Measurements from ENCODE around the gene IRAG1. TPM values are rescaled to one million over a fixed set of nuclear protein-coding genes. Genes with fewer than 3 reads are reported as not detected.

IRAG1 gene
- total RNA-seq, 1 donor from 2014 or later: not detected

GRCh38 chr11:10670099-10670498 is 23.5 kb downstream of the IRAG1 start:
- Mint-ChIP-seq H3K36me3 (ENCODE audit: low read depth) (no peaks in the 10 kb centered on the region), H3K27me3 (ENCODE audit: low read depth) (peaks cover 23% of the 10 kb centered on the region), H3K4me3 (ENCODE audit: low read depth) (no peak overlapping the region), H3K27ac (no peak overlapping the region), H3K9me3 (no peaks in the 10 kb centered on the region), H3K4me1 (ENCODE audit: low read depth) (no peaks in the 10 kb centered on the region)
- DNase-seq (ENCODE audit: low spot score): no peak
- intact Hi-C loops (cut with micrococcal nuclease): no loop called here

DNA sequence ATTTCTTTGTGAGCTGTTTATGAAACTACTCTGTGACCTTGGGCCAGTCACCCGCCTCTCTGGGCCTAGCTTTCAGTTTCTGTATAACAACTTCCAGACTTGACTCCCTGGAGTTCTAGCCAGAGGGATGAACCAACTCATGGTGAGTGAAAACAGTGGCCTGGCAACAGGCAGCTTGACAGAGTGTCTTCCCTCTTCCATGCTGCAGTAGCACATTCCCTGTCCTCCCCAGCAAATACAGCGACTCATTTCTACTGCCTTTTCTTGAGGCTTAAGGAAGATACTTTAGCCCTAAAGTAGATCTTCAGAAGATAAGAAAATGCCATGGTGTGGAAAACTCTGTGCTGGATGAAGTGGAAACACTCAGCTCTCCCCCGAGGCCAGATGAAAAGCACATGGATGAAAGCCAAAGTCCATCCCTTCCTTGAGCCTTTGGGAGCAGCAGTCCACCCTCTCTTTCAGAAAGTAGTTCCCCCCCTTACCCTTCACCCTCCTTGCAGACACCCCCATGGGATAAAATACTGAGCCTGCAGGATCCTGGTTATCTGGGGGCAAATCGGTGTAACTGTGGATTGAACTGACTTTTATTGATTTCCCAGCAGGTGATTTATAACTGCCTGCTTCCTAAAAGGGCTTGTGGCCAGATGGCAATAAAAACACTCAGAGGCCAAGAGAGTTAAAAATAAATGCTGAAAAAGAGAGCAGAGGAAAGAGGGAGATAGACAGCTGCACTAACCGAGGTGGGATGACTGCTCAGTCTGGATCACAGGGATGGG is 24.1 kb downstream of the IRAG1 start:
- intact Hi-C loops (cut with micrococcal nuclease): no loop called here
- Mint-ChIP-seq H3K9me3 (no peaks in the 10 kb centered on the region), H3K27ac (no peak overlapping the region), H3K4me1 (ENCODE audit: low read depth) (no peaks in the 10 kb centered on the region), H3K4me3 (ENCODE audit: low read depth) (no peak overlapping the region), H3K27me3 (ENCODE audit: low read depth) (peaks cover 20% of the 10 kb centered on the region), H3K36me3 (ENCODE audit: low read depth) (no peaks in the 10 kb centered on the region)
- no peak for DNase-seq (ENCODE audit: low spot score)

GRCh38 chr11:10667521-10667885 is 26.1 kb downstream of the IRAG1 start:
- Mint-ChIP-seq H3K4me1 (ENCODE audit: low read depth) (no peaks in the 10 kb centered on the region), H3K4me3 (ENCODE audit: low read depth) (no peak overlapping the region), H3K27ac (no peak overlapping the region), H3K9me3 (no peaks in the 10 kb centered on the region), H3K27me3 (ENCODE audit: low read depth) (peaks cover 12% of the 10 kb centered on the region), H3K36me3 (ENCODE audit: low read depth) (no peaks in the 10 kb centered on the region)
- DNase-seq (ENCODE audit: low spot score): no peak
- intact Hi-C loops (cut with micrococcal nuclease): no loop called here

- H3K4me1 Mint-ChIP-seq (ENCODE audit: low read depth): no peaks in the 10 kb centered on the region
- no peaks in the 10 kb centered on the region for H3K9me3 Mint-ChIP-seq
- H3K27ac Mint-ChIP-seq: no peak overlapping the region
- intact Hi-C loops (cut with micrococcal nuclease): no loop called here
- no peaks in the 10 kb centered on the region for H3K36me3 Mint-ChIP-seq (ENCODE audit: low read depth)
- H3K4me3 Mint-ChIP-seq (ENCODE audit: low read depth): no peak overlapping the region
- no peak for DNase-seq (ENCODE audit: low spot score)
- H3K27me3 Mint-ChIP-seq (ENCODE audit: low read depth): peaks cover 10% of the 10 kb centered on the region
These were observed 26.7 kb downstream of the IRAG1 start for GRCh38 chr11:10666556-10667520.

GRCh38 chr11:10664496-10664895 is 29.1 kb downstream of the IRAG1 start:
- no peak for DNase-seq (ENCODE audit: low spot score)
- Mint-ChIP-seq H3K4me3 (ENCODE audit: low read depth) (no peak overlapping the region), H3K27ac (no peak overlapping the region), H3K36me3 (ENCODE audit: low read depth) (no peaks in the 10 kb centered on the region), H3K9me3 (no peaks in the 10 kb centered on the region), H3K27me3 (ENCODE audit: low read depth) (peaks cover 2% of the 10 kb centered on the region), H3K4me1 (ENCODE audit: low read depth) (peaks cover 5% of the 10 kb centered on the region)
- intact Hi-C loops (cut with micrococcal nuclease): no loop called here

- Mint-ChIP-seq H3K9me3 (no peaks in the 10 kb centered on the region), H3K27ac (no peak overlapping the region), H3K4me3 (ENCODE audit: low read depth) (no peak overlapping the region), H3K27me3 (ENCODE audit: low read depth) (peaks cover 2% of the 10 kb centered on the region), H3K36me3 (ENCODE audit: low read depth) (no peaks in the 10 kb centered on the region), H3K4me1 (ENCODE audit: low read depth) (peaks cover 8% of the 10 kb centered on the region)
- no peak for DNase-seq (ENCODE audit: low spot score)
- intact Hi-C loops (cut with micrococcal nuclease): no loop called here
These were observed 29.6 kb downstream of the IRAG1 start for GRCh38 chr11:10663990-10664389.

GRCh38 chr11:10663365-10663764 is 30.2 kb downstream of the IRAG1 start:
- intact Hi-C loops (cut with micrococcal nuclease): no loop called here
- Mint-ChIP-seq H3K36me3 (ENCODE audit: low read depth) (no peaks in the 10 kb centered on the region), H3K9me3 (no peaks in the 10 kb centered on the region), H3K27ac (no peak overlapping the region), H3K27me3 (ENCODE audit: low read depth) (no peaks in the 10 kb centered on the region), H3K4me1 (ENCODE audit: low read depth) (peaks cover 12% of the 10 kb centered on the region), H3K4me3 (ENCODE audit: low read depth) (no peak overlapping the region)
- no peak for DNase-seq (ENCODE audit: low spot score)

DNA sequence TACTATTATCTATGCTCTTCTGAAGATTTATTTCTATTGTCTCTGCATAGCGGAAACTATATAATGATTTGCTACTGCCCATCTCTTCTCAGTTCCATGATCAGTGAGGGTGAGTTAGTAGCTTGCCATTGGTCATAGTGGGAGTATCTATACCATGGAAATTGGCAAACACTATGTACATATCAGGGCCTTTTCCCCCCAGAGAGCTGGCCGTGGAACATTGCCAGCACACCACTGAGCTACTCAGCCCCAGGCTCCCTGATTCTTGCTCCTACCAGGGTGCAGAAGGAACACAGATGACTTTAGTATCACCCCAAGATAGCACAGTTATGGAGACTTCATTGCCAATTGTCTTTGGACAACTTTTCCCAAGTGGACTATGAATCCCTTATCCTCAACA is 33.2 kb downstream of the IRAG1 start:
- Mint-ChIP-seq H3K4me3 (ENCODE audit: low read depth) (no peak overlapping the region), H3K4me1 (ENCODE audit: low read depth) (peaks cover 29% of the 10 kb centered on the region), H3K27ac (peak overlapping the region; percentile 12), H3K27me3 (ENCODE audit: low read depth) (no peaks in the 10 kb centered on the region), H3K9me3 (no peaks in the 10 kb centered on the region), H3K36me3 (ENCODE audit: low read depth) (no peaks in the 10 kb centered on the region)
- no peak for DNase-seq (ENCODE audit: low spot score)
- intact Hi-C loops (cut with micrococcal nuclease): no loop called here

DNA sequence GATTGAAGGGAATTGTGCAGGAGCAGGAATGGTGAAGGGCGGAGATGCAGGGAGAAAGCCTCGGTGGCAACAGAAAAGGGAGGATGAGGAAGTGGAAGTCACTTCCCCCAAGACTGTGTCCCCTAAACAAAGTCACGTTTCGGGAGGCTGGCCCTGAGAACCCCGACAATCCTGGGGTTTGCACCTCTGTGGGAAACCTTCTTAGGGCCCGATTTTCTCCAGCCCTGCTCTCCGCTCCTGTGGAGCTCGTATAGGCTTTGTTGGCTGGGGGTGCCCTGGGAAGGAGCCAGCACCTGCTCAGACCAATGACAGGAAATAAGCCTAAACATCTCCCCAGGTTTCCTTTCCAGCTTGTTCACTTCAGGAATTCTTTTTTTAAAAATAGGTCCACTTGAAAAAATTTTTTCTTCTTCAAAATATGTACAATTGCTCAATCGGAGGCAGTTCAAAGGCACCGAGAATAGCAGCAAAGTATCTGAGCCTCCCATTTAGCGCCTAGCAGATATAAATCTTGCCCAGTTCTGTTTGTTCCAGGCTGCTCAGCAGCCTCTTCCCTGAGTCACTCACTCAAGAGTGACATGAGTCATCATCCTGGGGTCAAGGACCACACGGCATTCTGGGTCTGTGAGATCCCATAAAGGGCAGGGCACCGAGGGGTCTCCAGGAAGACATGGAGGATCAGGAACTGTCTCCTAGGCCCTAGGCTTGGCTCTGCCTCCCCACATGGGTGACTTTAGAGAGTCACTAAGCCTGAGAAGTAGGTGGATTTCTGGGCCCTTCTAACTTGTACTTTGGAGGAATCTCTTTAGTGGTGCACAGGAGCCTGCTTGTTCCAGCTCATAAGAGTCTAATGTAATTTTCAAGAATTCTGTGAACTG is 34.0 kb downstream of the IRAG1 start:
- Mint-ChIP-seq H3K27ac (peak overlapping the region; percentile 57), H3K4me1 (ENCODE audit: low read depth) (peaks cover 31% of the 10 kb centered on the region), H3K36me3 (ENCODE audit: low read depth) (no peaks in the 10 kb centered on the region), H3K27me3 (ENCODE audit: low read depth) (no peaks in the 10 kb centered on the region), H3K9me3 (no peaks in the 10 kb centered on the region), H3K4me3 (ENCODE audit: low read depth) (no peak overlapping the region)
- DNase-seq (ENCODE audit: low spot score): no peak
- intact Hi-C loops (cut with micrococcal nuclease): loop anchor here (10.0 kb wide), 1 partner anchor 115 kb away; the partner anchor contains the start of gene RNF141

DNA sequence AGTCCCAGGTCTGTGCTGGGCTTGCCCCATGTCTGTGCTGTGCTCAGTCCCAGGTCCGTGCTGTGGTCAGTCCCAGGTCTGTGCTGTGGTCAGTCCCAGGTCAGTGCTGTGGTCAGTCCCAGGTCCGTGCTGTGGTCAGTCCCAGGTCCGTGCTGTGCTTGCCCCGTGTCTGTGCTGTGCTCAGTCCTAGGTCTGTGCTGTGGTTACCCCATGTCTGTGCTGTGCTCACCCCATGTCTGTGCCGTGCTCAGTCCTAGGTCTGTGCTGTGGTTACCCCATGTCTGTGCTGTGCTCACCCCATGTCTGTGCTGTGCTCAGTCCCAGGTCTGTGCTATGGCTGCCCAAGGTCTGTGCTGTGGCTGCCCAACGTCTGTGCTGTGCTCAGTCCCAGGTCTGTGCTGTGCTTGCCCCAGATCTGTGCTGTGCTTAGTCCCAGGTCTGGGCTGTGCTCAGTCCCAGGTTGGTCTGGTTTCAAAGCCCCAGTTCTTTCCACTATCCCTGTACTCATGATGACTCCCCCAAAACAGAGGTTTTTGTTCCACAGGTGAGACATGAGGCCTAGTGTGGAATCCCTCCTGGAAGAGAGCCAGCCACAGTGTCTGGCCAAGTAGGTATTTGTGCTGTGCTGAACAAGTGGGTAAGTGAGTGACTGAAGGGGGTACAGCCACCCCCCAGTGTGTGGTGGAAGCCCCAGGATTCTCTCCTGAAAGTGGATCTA is 34.8 kb downstream of the IRAG1 start:
- DNase-seq (ENCODE audit: low spot score): no peak
- Mint-ChIP-seq H3K27ac (peak overlapping the region; percentile 4), H3K36me3 (ENCODE audit: low read depth) (no peaks in the 10 kb centered on the region), H3K9me3 (no peaks in the 10 kb centered on the region), H3K27me3 (ENCODE audit: low read depth) (no peaks in the 10 kb centered on the region), H3K4me1 (ENCODE audit: low read depth) (peaks cover 31% of the 10 kb centered on the region), H3K4me3 (ENCODE audit: low read depth) (no peak overlapping the region)
- intact Hi-C loops (cut with micrococcal nuclease): loop anchor here (10.0 kb wide), 1 partner anchor 114 kb away; the partner anchor contains the start of gene RNF141

DNA sequence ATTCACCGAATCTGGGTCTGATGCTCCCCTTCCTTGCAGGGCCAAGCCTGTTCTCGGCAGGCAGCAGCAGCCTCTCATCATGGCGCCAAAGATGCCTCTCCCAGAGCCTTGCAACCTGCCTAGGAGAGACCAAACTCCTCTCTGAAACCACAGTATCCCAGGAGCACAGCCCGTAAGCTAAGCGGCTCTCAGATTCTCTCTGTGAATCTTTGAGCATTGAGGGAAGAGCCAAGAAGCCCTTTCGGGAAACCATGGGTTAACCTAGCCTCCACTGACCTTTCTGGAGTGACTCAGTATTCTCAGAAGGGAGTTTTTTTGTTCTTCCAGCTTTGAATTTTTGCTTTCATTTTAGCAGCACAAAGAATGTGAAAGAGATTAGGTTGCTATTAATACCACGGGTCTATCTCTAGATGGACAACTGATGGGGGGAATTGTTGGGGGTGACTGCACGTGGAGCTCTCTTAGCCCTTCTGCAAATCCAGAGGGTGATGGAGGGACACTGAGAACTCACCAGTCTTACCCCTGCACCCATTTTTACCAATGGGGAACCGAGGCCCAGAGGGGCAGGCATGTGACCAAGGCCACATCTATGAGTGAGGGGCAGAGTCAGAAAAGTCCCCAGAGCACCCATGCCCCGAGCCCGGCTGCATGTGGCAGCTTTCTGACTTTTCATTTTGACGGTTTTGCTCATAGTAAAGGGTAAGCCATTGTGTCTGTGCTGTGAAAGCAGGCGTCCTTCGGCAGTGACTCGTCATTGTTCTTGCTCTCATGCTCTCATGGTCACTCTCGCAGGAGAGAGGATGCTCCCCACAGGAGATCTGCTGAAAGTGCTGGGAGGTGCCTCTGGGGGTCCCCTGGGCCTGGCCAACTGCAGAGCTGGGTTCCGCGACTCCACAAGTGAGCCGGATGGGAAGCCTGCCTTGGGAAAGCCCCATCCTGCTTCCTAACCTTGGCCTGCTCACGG is 36.0 kb downstream of the IRAG1 start:
- no peaks in the 10 kb centered on the region for H3K36me3 Mint-ChIP-seq (ENCODE audit: low read depth)
- H3K4me3 Mint-ChIP-seq (ENCODE audit: low read depth): no peak overlapping the region
- intact Hi-C loops (cut with micrococcal nuclease): loop anchor here (1.0 to 10.0 kb wide), 3 partner anchors 69 to 203 kb away; partner anchors contain the start of genes AMPD3 and RNF141
- H3K4me1 Mint-ChIP-seq (ENCODE audit: low read depth): peaks cover 31% of the 10 kb centered on the region
- no peaks in the 10 kb centered on the region for H3K9me3 Mint-ChIP-seq
- H3K27ac Mint-ChIP-seq: peak overlapping the region; percentile 77
- DNase-seq (ENCODE audit: low spot score): no peak
- H3K27me3 Mint-ChIP-seq (ENCODE audit: low read depth): no peaks in the 10 kb centered on the region

All from activated T-helper 2 cell treated with anti-CD3 and anti-CD28 coated beads, Interferon-gamma antibody, Interleukin-2, Interleukin-4, amounts not matched to agents 10 μg/mL and 5 μg/mL and 100 μg/mL, durations not matched to agents 14 hours and 24 hours and 36 hours (primary cell).